HCT116 (cell line): ENCODE data around the gene SH3BP1. TPM values are rescaled to one million over a fixed set of nuclear protein-coding genes. Genes with fewer than 3 reads are reported as not detected.
A peak's percentile ranks its signal among the peaks of the same experiment; 100 is the strongest.

Source experiments
- ATAC-seq: fragments of 200-7000 bp; cut with Tn5 transposase; 2 replicates; pipeline ENCODE4 v1.9.1; 2020; ENCODE audit warnings: mild to moderate bottlenecking, moderate library complexity
- BruUV-seq: library from RNA; stranded (reverse); fragments of 400-500 nt; replicated peaks from 2 replicates; lab custom pipeline; 2021; lab: Mats Ljungman, UMichigan
- CTCF ChIA-PET: fragments of 300-600 bp; sonication (Branson Sonifier 250); formaldehyde crosslinking; loops from one replicate; lab custom pipeline; 2021; ENCODE audit warnings: antibody characterized with exemption; lab: Charles Lee
- POLR2A ChIA-PET: fragments of 300-600, 350-600 bp; sonication (Branson Sonifier 250); formaldehyde crosslinking; loops from one replicate; lab custom pipeline; 2021; ENCODE audit warnings: antibody characterized with exemption; lab: Charles Lee
- RAD21 ChIA-PET, 2 experiments: fragments of 300-600 bp; sonication (Branson Sonifier 250); formaldehyde crosslinking; loops; one replicate each; lab custom pipeline; 2023; ENCODE audit warnings: low total read pairs in 2 of 2; ENCODE audit not compliant: uncharacterized antibody in 2 of 2, unreplicated experiment in 2 of 2, low non-redundant PET in 1 of 2; lab: Charles Lee
- DNase-seq: peaks from one replicate; pipeline ENCODE4 v3.0.0-alpha.2; 2010; ENCODE audit warnings: low read depth, low spot score
- H2AFZ ChIP-seq: fragments of 200-600 bp; shearing (Covaris generic), sonication (generic); 2 replicates; pipeline ENCODE4 v1.6.1; 2017; ENCODE audit warnings: low read depth, mixed run types, mixed read lengths, antibody characterized with exemption, low read length; ENCODE audit not compliant: poor library complexity, severe bottlenecking
- H3K27ac ChIP-seq: 2 replicates; pipeline ENCODE4 v1.5.1; 2012; ENCODE audit warnings: low read depth, low read length
- H3K27me3 ChIP-seq: fragments of 200-600 bp; sonication (generic); 2 replicates; pipeline ENCODE4 v1.6.1; 2016; ENCODE audit warnings: mixed run types, low read length, mixed read lengths; ENCODE audit not compliant: insufficient read depth
- H3K36me3 ChIP-seq, 2 experiments: fragments of 200-500 bp in 1 of 2; fragments of 200-600 bp in 1 of 2; sonication (Bioruptor generic) in 1 of 2; sonication (generic) in 1 of 2; 2 replicates each; pipeline versions ENCODE4 v1.5.1 to v1.6.1; 2014 to 2016; ENCODE audit warnings: low read length in 2 of 2, inconsistent platforms in 1 of 2, mixed read lengths in 1 of 2, mixed run types in 1 of 2; ENCODE audit not compliant: insufficient read depth in 2 of 2, control insufficient read depth in 1 of 2
- H3K4me1 ChIP-seq, 2 experiments: fragments of 200-600 bp in 1 of 2; sonication (generic) in 1 of 2; 2 replicates each; pipeline versions ENCODE4 v1.5.1 to v1.6.1; 2012 to 2017; ENCODE audit warnings: low read length in 2 of 2, inconsistent platforms in 1 of 2, mild to moderate bottlenecking in 1 of 2, mixed read lengths in 1 of 2, mixed run types in 1 of 2, moderate library complexity in 1 of 2; ENCODE audit not compliant: insufficient read depth in 2 of 2, control insufficient read depth in 1 of 2
- H3K4me2 ChIP-seq: fragments of 200-600 bp; sonication (generic); 2 replicates; pipeline ENCODE4 v1.6.1; 2017; ENCODE audit warnings: mixed run types, low read length, mixed read lengths
- H3K4me3 ChIP-seq, 2 experiments: fragments of 200-600 bp in 1 of 2; sonication (generic) in 1 of 2; replicated peaks in 1 of 2; 2 replicates each; pipeline ENCODE4 v1.5.1; 2011 to 2016; ENCODE audit warnings: low read length in 2 of 2, control low read depth in 1 of 2, low read depth in 1 of 2, mild to moderate bottlenecking in 1 of 2, mixed read lengths in 1 of 2, mixed run types in 1 of 2
- H3K79me2 ChIP-seq: fragments of 200-600 bp; sonication (generic); 2 replicates; pipeline ENCODE4 v1.6.1; 2017; ENCODE audit warnings: mild to moderate bottlenecking, mixed run types, low read length, moderate library complexity, mixed read lengths; ENCODE audit not compliant: insufficient read depth
- H3K9ac ChIP-seq: fragments of 200-600 bp; sonication (generic); 2 replicates; pipeline ENCODE4 v1.6.1; 2016; ENCODE audit warnings: low read length, mixed read lengths
- H3K9me2 ChIP-seq: fragments of 200-600 bp; sonication (generic), shearing (Covaris generic); 2 replicates; pipeline ENCODE4 v1.6.1; 2017; ENCODE audit warnings: mixed run types, mild to moderate bottlenecking, moderate library complexity; ENCODE audit not compliant: insufficient read depth
- H3K9me3 ChIP-seq, 2 experiments: fragments of 200-500 bp in 1 of 2; fragments of 200-600 bp in 1 of 2; sonication (Bioruptor generic) in 1 of 2; sonication (generic) in 1 of 2; 2 replicates each; pipeline ENCODE4 v1.6.1; 2014 to 2017; ENCODE audit warnings: low read length in 2 of 2, mixed read lengths in 2 of 2, inconsistent platforms in 1 of 2, low read depth in 1 of 2, mild to moderate bottlenecking in 1 of 2, mixed run types in 1 of 2, moderate library complexity in 1 of 2; ENCODE audit not compliant: control insufficient read depth in 1 of 2, insufficient read depth in 1 of 2
- H4K20me1 ChIP-seq: fragments of 200-600 bp; sonication (generic), shearing (Covaris generic); 2 replicates; pipeline ENCODE4 v1.6.1; 2017; ENCODE audit warnings: mixed run types, mild to moderate bottlenecking, moderate library complexity; ENCODE audit not compliant: insufficient read depth
- CBX3 ChIP-seq: IDR thresholded peaks from 2 replicates; pipeline ENCODE4 v1.6.1; 2012; ENCODE audit warnings: low read depth
- FOSL1 ChIP-seq: IDR thresholded peaks from 2 replicates; pipeline ENCODE4 v1.6.1; 2012; ENCODE audit warnings: low read depth
- JUND ChIP-seq: IDR thresholded peaks from 2 replicates; pipeline ENCODE4 v1.6.1; 2012
- MAX ChIP-seq: IDR thresholded peaks from 2 replicates; pipeline ENCODE4 v1.6.1; 2012
- SIN3A ChIP-seq: IDR thresholded peaks from 2 replicates; pipeline ENCODE4 v1.6.1; 2012; ENCODE audit warnings: low read depth
- SRF ChIP-seq: IDR thresholded peaks from 2 replicates; pipeline ENCODE4 v1.6.1; 2012; ENCODE audit warnings: low read depth
- TCF7L2 ChIP-seq: IDR thresholded peaks from 2 replicates; pipeline ENCODE4 v1.7.0; 2011; ENCODE audit warnings: borderline replicate concordance, inconsistent platforms; ENCODE audit not compliant: insufficient read depth, insufficient read length; ENCODE audit errors: extremely low read depth
- ZNF274 ChIP-seq: fragments of 200-500 bp; sonication (Bioruptor generic); IDR thresholded peaks from 2 replicates; pipeline ENCODE4 v1.6.1; 2014; ENCODE audit warnings: mild to moderate bottlenecking, low read depth, low read length, inconsistent platforms
- intact Hi-C: fragments of 100-400 bp; cut with micrococcal nuclease; formaldehyde crosslinking; loops from 2 replicates; pipeline ENCODE4 v1.10.0; 2022
- total RNA-seq: library from RNA; stranded (reverse); gene quantifications from one replicate; pipeline ENCODE4 v1.2.1, GENCODE V29; 2021; ENCODE audit not compliant: unreplicated experiment
- TF ChIP-seq, protein P1 (sequence below), 3 experiments: fragments of 200-600 bp in 1 of 3; sonication (generic) in 1 of 3; IDR thresholded peaks in 2 of 3; conservative IDR thresholded peaks in 1 of 3; 2 replicates each; pipeline ENCODE4 v1.5.1; 2012 to 2017; ENCODE audit warnings: low read depth in 2 of 3, low read length in 2 of 3, antibody characterized with exemption in 1 of 3, borderline replicate concordance in 1 of 3, control low read depth in 1 of 3, mild to moderate bottlenecking in 1 of 3, mixed read lengths in 1 of 3, mixed run types in 1 of 3, moderate library complexity in 1 of 3; ENCODE audit not compliant: insufficient read depth in 1 of 3
- TF ChIP-seq, protein P2 (sequence below): IDR thresholded peaks from 2 replicates; pipeline ENCODE4 v1.6.1; 2012; ENCODE audit warnings: low read depth

SH3BP1 gene
- total RNA-seq, 1 experiment from 2014 or later: 48.4 TPM

DNA sequence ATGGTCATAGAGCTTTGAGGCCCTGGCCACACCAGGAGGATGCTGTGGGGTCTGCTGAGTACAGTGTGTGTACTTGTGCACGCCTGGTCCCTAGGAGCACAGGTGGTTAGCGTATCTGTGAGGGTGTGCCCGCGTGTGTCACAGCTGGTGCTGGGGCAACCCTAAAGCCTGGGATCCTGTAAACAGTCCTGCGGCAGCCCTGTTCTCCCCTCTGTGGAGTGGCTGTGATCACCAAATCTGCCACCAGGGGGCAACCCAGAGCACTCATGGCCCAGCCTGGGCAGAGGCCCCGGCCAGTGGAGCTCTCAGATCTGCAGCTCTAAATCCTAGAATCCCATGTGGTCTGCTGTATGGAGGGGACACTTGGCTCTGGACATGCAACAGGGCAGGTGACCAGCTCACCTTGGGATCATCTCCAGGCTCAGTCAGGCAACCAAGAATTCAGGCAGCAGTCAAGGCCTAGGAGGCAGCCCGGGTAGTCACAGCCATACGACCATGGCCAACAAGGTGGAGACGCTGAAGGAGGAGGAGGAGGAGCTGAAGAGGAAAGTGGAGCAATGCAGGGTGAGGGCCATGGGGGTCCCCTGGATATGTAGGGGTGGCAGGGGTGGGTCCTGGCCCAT, 3.9 kb downstream of the SH3BP1 start (continued):
- no peak for TF ChIP-seq SIN3A
- TF ChIP-seq, all 23 proteins: peak for 3

DNA sequence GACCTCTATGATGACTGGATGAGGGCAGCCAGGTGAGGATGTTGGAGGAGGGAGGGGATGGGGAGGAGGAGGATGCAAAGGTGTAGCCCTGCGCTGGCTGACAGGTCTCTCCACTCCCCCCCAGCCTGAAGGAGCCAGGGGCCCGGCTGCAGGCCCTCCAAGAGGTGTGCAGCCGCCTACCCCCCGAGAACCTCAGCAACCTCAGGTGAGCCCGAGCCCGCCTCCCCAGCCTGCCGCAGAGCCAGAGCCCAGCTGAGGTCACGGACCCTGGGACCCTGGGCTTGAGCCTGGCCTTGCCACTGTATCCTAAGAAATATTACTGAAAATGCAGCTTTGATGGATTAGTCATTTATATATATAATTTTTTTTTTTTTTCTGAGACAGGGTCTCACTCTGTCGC, 7.8 kb downstream of the SH3BP1 start:
- peak overlapping the region; percentile 49 for H3K4me2 ChIP-seq
- no TSS peak for BruUV-seq
- H4K20me1 ChIP-seq: no peaks in the 10 kb centered on the region
- intact Hi-C loops: no loop called here
- H3K79me2 ChIP-seq: no peaks in the 10 kb centered on the region
- no peak for DNase-seq
- ChIA-PET CTCF (no interaction called here), RAD21 (no interaction called here), POLR2A (interaction anchor here (1.6 to 2.3 kb wide), 2 partner anchors 11 to 29 kb away, joined by 3 to 11 read pairs; partner anchors contain the start of gene PDXP)
- ATAC-seq: no peak
- H3K4me3 ChIP-seq: no peak overlapping the region
- peak overlapping the region; percentile 14; the same call in 1 of the 2 replicates for H3K9ac ChIP-seq
- TF ChIP-seq TCF7L2: no peak
- no peak for TF ChIP-seq SRF
- no peak for TF ChIP-seq FOSL1
- peak overlapping the region; percentile 66 for H3K27ac ChIP-seq
- H3K27me3 ChIP-seq: no peaks in the 10 kb centered on the region
- no peak overlapping the region for H2AFZ ChIP-seq
- H3K9me3 ChIP-seq: no peaks in the 10 kb centered on the region
- peaks cover 21 to 33% of the 10 kb centered on the region in 2 experiments for H3K4me1 ChIP-seq
- H3K9me2 ChIP-seq: no peaks in the 10 kb centered on the region
- peaks cover 21 to 38% of the 10 kb centered on the region in 2 experiments; a peak in 3 of 4 replicates for H3K36me3 ChIP-seq

- Histone ChIP-seq H3K79me2 (no peaks in the 10 kb centered on the region), H3K9me2 (no peaks in the 10 kb centered on the region), H2AFZ (no peak overlapping the region), H3K4me2 (peak overlapping the region; percentile 49), H3K36me3 (peaks cover 17 to 37% of the 10 kb centered on the region in 2 experiments; a peak in 3 of 4 replicates), H3K9me3 (no peaks in the 10 kb centered on the region), H4K20me1 (no peaks in the 10 kb centered on the region), H3K4me3 (no peak overlapping the region), H3K4me1 (peaks cover 21 to 32% of the 10 kb centered on the region in 2 experiments), H3K27me3 (no peaks in the 10 kb centered on the region), H3K27ac (peak overlapping the region; percentile 66), H3K9ac (peak overlapping the region; percentile 47)
- intact Hi-C loops: no loop called here
- ATAC-seq: peak; percentile 84
- ChIA-PET CTCF (no interaction called here), POLR2A (interaction anchor here (0.7 to 2.3 kb wide), 3 partner anchors 10 to 100 kb away, joined by 3 to 11 read pairs (median 4); partner anchors contain the start of gene PDXP), RAD21 (interaction anchor here in 1 of 2 experiments (0.7 kb wide), 1 partner anchor 11 kb away, joined by 3 read pairs; the partner anchor contains the start of gene PDXP)
- peak; percentile 81 for DNase-seq
- no TSS peak for BruUV-seq
- TF ChIP-seq, protein P1, sequence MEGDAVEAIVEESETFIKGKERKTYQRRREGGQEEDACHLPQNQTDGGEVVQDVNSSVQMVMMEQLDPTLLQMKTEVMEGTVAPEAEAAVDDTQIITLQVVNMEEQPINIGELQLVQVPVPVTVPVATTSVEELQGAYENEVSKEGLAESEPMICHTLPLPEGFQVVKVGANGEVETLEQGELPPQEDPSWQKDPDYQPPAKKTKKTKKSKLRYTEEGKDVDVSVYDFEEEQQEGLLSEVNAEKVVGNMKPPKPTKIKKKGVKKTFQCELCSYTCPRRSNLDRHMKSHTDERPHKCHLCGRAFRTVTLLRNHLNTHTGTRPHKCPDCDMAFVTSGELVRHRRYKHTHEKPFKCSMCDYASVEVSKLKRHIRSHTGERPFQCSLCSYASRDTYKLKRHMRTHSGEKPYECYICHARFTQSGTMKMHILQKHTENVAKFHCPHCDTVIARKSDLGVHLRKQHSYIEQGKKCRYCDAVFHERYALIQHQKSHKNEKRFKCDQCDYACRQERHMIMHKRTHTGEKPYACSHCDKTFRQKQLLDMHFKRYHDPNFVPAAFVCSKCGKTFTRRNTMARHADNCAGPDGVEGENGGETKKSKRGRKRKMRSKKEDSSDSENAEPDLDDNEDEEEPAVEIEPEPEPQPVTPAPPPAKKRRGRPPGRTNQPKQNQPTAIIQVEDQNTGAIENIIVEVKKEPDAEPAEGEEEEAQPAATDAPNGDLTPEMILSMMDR (IDR thresholded peaks at IDR 0.05 in 2 of 3, conservative IDR thresholded peaks at IDR 0.05 in 1 of 3; ENCODE audit: borderline replicate concordance in 1 of 3, insufficient read depth in 1 of 3, low read depth in 2 of 3, low read length in 2 of 3): no peak
- TF ChIP-seq MAX (no peak; the same call in 1 of the 2 replicates), TCF7L2 (peak; percentile 83), CBX3 (no peak), ZNF274 (no peak), JUND (no peak)
- TF ChIP-seq, protein P2, sequence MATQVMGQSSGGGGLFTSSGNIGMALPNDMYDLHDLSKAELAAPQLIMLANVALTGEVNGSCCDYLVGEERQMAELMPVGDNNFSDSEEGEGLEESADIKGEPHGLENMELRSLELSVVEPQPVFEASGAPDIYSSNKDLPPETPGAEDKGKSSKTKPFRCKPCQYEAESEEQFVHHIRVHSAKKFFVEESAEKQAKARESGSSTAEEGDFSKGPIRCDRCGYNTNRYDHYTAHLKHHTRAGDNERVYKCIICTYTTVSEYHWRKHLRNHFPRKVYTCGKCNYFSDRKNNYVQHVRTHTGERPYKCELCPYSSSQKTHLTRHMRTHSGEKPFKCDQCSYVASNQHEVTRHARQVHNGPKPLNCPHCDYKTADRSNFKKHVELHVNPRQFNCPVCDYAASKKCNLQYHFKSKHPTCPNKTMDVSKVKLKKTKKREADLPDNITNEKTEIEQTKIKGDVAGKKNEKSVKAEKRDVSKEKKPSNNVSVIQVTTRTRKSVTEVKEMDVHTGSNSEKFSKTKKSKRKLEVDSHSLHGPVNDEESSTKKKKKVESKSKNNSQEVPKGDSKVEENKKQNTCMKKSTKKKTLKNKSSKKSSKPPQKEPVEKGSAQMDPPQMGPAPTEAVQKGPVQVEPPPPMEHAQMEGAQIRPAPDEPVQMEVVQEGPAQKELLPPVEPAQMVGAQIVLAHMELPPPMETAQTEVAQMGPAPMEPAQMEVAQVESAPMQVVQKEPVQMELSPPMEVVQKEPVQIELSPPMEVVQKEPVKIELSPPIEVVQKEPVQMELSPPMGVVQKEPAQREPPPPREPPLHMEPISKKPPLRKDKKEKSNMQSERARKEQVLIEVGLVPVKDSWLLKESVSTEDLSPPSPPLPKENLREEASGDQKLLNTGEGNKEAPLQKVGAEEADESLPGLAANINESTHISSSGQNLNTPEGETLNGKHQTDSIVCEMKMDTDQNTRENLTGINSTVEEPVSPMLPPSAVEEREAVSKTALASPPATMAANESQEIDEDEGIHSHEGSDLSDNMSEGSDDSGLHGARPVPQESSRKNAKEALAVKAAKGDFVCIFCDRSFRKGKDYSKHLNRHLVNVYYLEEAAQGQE: no peak
Measured at GRCh38 chr22:37647928-37648327, 8.5 kb downstream of the SH3BP1 start.
